Measurements from ENCODE around the gene SPNS2. TPM values are rescaled to one million over a fixed set of nuclear protein-coding genes. Genes with fewer than 3 reads are reported as not detected.

The SPNS2 gene
- total RNA-seq, 2 donors from 2014 or later: 7.2 to 16.8 TPM

- DNase-seq (ENCODE audit: low spot score): no peak
- TF ChIP-seq, protein P1, sequence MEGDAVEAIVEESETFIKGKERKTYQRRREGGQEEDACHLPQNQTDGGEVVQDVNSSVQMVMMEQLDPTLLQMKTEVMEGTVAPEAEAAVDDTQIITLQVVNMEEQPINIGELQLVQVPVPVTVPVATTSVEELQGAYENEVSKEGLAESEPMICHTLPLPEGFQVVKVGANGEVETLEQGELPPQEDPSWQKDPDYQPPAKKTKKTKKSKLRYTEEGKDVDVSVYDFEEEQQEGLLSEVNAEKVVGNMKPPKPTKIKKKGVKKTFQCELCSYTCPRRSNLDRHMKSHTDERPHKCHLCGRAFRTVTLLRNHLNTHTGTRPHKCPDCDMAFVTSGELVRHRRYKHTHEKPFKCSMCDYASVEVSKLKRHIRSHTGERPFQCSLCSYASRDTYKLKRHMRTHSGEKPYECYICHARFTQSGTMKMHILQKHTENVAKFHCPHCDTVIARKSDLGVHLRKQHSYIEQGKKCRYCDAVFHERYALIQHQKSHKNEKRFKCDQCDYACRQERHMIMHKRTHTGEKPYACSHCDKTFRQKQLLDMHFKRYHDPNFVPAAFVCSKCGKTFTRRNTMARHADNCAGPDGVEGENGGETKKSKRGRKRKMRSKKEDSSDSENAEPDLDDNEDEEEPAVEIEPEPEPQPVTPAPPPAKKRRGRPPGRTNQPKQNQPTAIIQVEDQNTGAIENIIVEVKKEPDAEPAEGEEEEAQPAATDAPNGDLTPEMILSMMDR (IDR thresholded peaks at IDR 0.05): no peak
- no peaks in the 10 kb centered on the region for H3K9me3 ChIP-seq
- no peaks in the 10 kb centered on the region for H3K36me3 ChIP-seq
- peaks cover 0 to 49% of the 10 kb centered on the region in 2 donors for H3K4me1 ChIP-seq
- H3K27me3 ChIP-seq: no peaks in the 10 kb centered on the region
- no peak overlapping the region for H3K27ac ChIP-seq
- H3K4me3 ChIP-seq: no peak overlapping the region
Observed at GRCh38 chr17:4523946-4524345, 25.3 kb downstream of the SPNS2 start.

DNA sequence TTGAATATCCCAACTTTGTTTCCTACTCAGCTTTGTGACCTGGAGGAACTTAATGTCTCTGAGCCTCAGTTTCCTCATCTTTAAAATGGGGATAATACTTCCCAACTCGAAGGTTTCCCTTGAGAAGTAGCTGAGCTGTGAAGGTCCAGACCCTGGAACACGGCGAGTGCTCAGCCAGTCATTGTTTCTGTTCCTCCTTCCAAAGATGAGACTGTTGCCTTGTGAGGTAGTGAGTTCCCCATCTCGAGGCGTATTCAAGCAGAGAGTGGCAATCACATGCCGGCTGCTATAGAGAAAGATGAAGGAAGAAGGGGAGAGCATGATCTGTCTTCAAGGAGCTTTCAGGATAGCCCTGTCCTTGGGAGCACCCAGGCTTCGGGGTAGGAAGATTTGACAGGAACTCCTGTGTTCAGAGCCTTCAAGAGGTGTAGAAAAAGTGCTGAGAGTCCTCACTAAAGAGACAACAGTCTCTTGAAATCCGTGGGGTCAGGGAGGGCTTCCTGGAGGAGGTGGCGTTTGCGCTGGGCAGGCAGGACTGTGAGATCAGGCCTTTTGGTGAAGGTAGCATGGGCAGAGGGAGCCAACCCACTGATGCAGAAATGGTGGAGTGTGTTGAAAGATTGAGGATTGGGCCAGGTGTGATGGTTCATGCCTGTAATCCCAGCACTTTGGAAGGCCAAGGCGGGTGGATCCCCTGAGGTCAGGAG lies 27.2 kb downstream of the SPNS2 start:
- no peak for DNase-seq (ENCODE audit: low spot score)
- Histone ChIP-seq H3K36me3 (no peaks in the 10 kb centered on the region), H3K9me3 (no peaks in the 10 kb centered on the region), H3K27ac (no peak overlapping the region), H3K4me3 (no peak overlapping the region), H3K27me3 (no peaks in the 10 kb centered on the region), H3K4me1 (peaks cover 0 to 47% of the 10 kb centered on the region in 2 donors)
- TF ChIP-seq, protein P1 (IDR thresholded peaks at IDR 0.05): no peak

- Histone ChIP-seq H3K4me1 (peaks cover 0 to 39% of the 10 kb centered on the region in 2 donors), H3K27me3 (no peaks in the 10 kb centered on the region), H3K9me3 (no peaks in the 10 kb centered on the region), H3K4me3 (no peak overlapping the region), H3K36me3 (no peaks in the 10 kb centered on the region), H3K27ac (no peak overlapping the region)
- TF ChIP-seq, protein P1 (IDR thresholded peaks at IDR 0.05): no peak
- DNase-seq (ENCODE audit: low spot score): no peak
Observed at GRCh38 chr17:4527134-4527533, 28.5 kb downstream of the SPNS2 start.

- Histone ChIP-seq H3K27me3 (no peaks in the 10 kb centered on the region), H3K36me3 (no peaks in the 10 kb centered on the region), H3K9me3 (no peaks in the 10 kb centered on the region), H3K4me3 (no peak overlapping the region), H3K4me1 (peaks cover 0 to 36% of the 10 kb centered on the region in 2 donors), H3K27ac (no peak overlapping the region)
- TF ChIP-seq, protein P1 (IDR thresholded peaks at IDR 0.05): no peak
- DNase-seq (ENCODE audit: low spot score): no peak
Observed at GRCh38 chr17:4527566-4528125, 29.0 kb downstream of the SPNS2 start.

- H3K9me3 ChIP-seq: no peaks in the 10 kb centered on the region
- H3K4me1 ChIP-seq: peaks cover 0 to 49% of the 10 kb centered on the region in 2 donors
- DNase-seq (ENCODE audit: low spot score): no peak
- no peaks in the 10 kb centered on the region for H3K27me3 ChIP-seq
- peak overlapping the region in 1 of 2 donors; percentile 35 for H3K27ac ChIP-seq
- H3K4me3 ChIP-seq: no peak overlapping the region
- no peaks in the 10 kb centered on the region for H3K36me3 ChIP-seq
- TF ChIP-seq, protein P1 (IDR thresholded peaks at IDR 0.05): no peak
Observed at GRCh38 chr17:4529533-4530152, 31.0 kb downstream of the SPNS2 start.

Measured in right atrium auricular region (tissue), 2 donors.